H1 (cell line): Measurements from ENCODE around the gene HS3ST1. TPM values are rescaled to one million over a fixed set of nuclear protein-coding genes. Genes with fewer than 3 reads are reported as not detected.

Experiments
- CTCF ChIA-PET: fragments of 300-600 bp; sonication (Branson Sonifier 250); formaldehyde crosslinking; loops from one replicate; lab custom pipeline; 2021; ENCODE audit not compliant: partially characterized antibody; lab: Charles Lee
- POLR2A ChIA-PET: fragments of 300-600 bp; sonication (Branson Sonifier 250); formaldehyde crosslinking; loops from one replicate; lab custom pipeline; 2021; ENCODE audit warnings: inconsistent platforms; ENCODE audit not compliant: partially characterized antibody; lab: Charles Lee
- DNase-seq, 2 experiments: peaks; one replicate each; pipeline versions ENCODE4 v3.0.0 to v3.0.0-alpha.2; 2010 to 2022; ENCODE audit warnings: low spot score in 2 of 2, low read depth in 1 of 2, mixed read lengths in 1 of 2
- FAIRE-seq: peaks from 2 replicates; lab custom pipeline; 2011; peaks lifted over from hg19 to GRCh38; lab: Jason Lieb, UNC
- H2AFZ ChIP-seq: 2 replicates; pipeline ENCODE4 v1.8.1; 2012; ENCODE audit warnings: low read length, inconsistent platforms
- H2AK5ac ChIP-seq: 2 replicates; pipeline ENCODE4 v1.6.1; 2013; ENCODE audit warnings: low read depth, low read length
- H2BK120ac ChIP-seq: replicated peaks from 2 replicates; pipeline ENCODE3; 2013; ENCODE audit warnings: low read depth, low read length, inconsistent platforms
- H2BK12ac ChIP-seq: 2 replicates; pipeline ENCODE4 v1.6.1; 2013; ENCODE audit warnings: low read depth, low read length
- H2BK15ac ChIP-seq: 2 replicates; pipeline ENCODE4 v1.6.1; 2013; ENCODE audit warnings: low read length
- H2BK20ac ChIP-seq: 2 replicates; pipeline ENCODE4 v1.6.1; 2013; ENCODE audit warnings: low read length
- H2BK5ac ChIP-seq: 2 replicates; pipeline ENCODE4 v1.6.1; 2013; ENCODE audit warnings: low read depth, low read length
- H3K14ac ChIP-seq: 2 replicates; pipeline ENCODE4 v1.6.1; 2013; ENCODE audit warnings: inconsistent platforms; ENCODE audit not compliant: insufficient read length
- H3K18ac ChIP-seq: 2 replicates; pipeline ENCODE4 v1.6.1; 2013; ENCODE audit warnings: low read length; ENCODE audit errors: extremely low read depth
- H3K23ac ChIP-seq: 2 replicates; pipeline ENCODE4 v1.6.1; 2013; ENCODE audit warnings: inconsistent platforms; ENCODE audit not compliant: insufficient read length
- H3K23me2 ChIP-seq: 2 replicates; pipeline ENCODE4 v1.6.1; 2013; ENCODE audit warnings: low read depth, low read length
- H3K27ac ChIP-seq: 2 replicates; pipeline ENCODE4 v1.6.1; 2011; ENCODE audit warnings: low read depth, low read length, inconsistent platforms
- H3K27me3 ChIP-seq, 4 experiments: replicated peaks in 1 of 4; 1 replicate in 1 of 4; 2 replicates in 3 of 4; pipeline versions ENCODE4 v1.6.1 to v1.8.1; 2011 to 2013; ENCODE audit warnings: low read length in 3 of 4, mild to moderate bottlenecking in 3 of 4, inconsistent platforms in 2 of 4, mixed read lengths in 2 of 4, moderate library complexity in 1 of 4; ENCODE audit not compliant: control insufficient read depth in 3 of 4, insufficient read depth in 3 of 4; ENCODE audit errors: extremely low read depth in 1 of 4
- H3K36me3 ChIP-seq, 4 experiments: 2 replicates each; pipeline versions ENCODE4 v1.6.1 to v1.8.1; 2011 to 2013; ENCODE audit warnings: mild to moderate bottlenecking in 4 of 4, low read length in 3 of 4, moderate library complexity in 2 of 4, control low read depth in 1 of 4, inconsistent platforms in 1 of 4; ENCODE audit not compliant: insufficient read depth in 4 of 4, control insufficient read depth in 2 of 4
- H3K4ac ChIP-seq: replicated peaks from 2 replicates; pipeline ENCODE3; 2013; ENCODE audit warnings: low read length, low read depth, mixed read lengths, inconsistent platforms; ENCODE audit not compliant: insufficient read length
- H3K4me1 ChIP-seq, 4 experiments: replicated peaks in 1 of 4; 1 replicate in 1 of 4; 2 replicates in 3 of 4; pipeline versions ENCODE4 v1.6.1 to v1.8.1; 2011 to 2013; ENCODE audit warnings: low read length in 3 of 4, inconsistent platforms in 2 of 4, mixed read lengths in 1 of 4; ENCODE audit not compliant: insufficient read depth in 4 of 4, control insufficient read depth in 3 of 4
- H3K4me2 ChIP-seq, 2 experiments: 2 replicates each; pipeline versions ENCODE4 v1.6.1 to v1.8.1; 2011 to 2013; ENCODE audit warnings: low read depth in 2 of 2, low read length in 2 of 2, control low read depth in 1 of 2, inconsistent platforms in 1 of 2, mild to moderate bottlenecking in 1 of 2; ENCODE audit not compliant: insufficient read depth in 1 of 2
- H3K4me3 ChIP-seq, 4 experiments: fragments of 200-600, 300-600 bp in 1 of 4; sonication (generic), shearing (Covaris generic), sonication (Bioruptor Twin) in 1 of 4; 2 replicates each; pipeline versions ENCODE4 v1.5.1 to v1.8.1; 2011 to 2016; ENCODE audit warnings: low read length in 4 of 4, low read depth in 3 of 4, control low read depth in 2 of 4, inconsistent platforms in 2 of 4, mild to moderate bottlenecking in 2 of 4, mixed read lengths in 1 of 4, moderate library complexity in 1 of 4; ENCODE audit not compliant: insufficient read depth in 2 of 4; ENCODE audit errors: extremely low read depth in 1 of 4
- H3K56ac ChIP-seq: replicated peaks from 2 replicates; pipeline ENCODE3; 2013; ENCODE audit warnings: low read depth, mild to moderate bottlenecking, mixed read lengths, low read length, inconsistent platforms; ENCODE audit not compliant: insufficient read length
- H3K79me1 ChIP-seq: 2 replicates; pipeline ENCODE4 v1.6.1; 2013; ENCODE audit warnings: low read depth, low read length, control low read depth
- H3K79me2 ChIP-seq, 2 experiments: 2 replicates each; pipeline versions ENCODE4 v1.6.1 to v1.8.1; 2012 to 2013; ENCODE audit warnings: low read length in 2 of 2, mild to moderate bottlenecking in 2 of 2, inconsistent platforms in 1 of 2; ENCODE audit not compliant: insufficient read depth in 2 of 2, control insufficient read depth in 1 of 2
- H3K9ac ChIP-seq, 4 experiments: replicated peaks in 1 of 4; 1 replicate in 1 of 4; 2 replicates in 3 of 4; pipeline versions ENCODE4 v1.6.1 to v1.8.1; 2011 to 2013; ENCODE audit warnings: low read depth in 3 of 4, low read length in 3 of 4, control low read depth in 2 of 4, mild to moderate bottlenecking in 2 of 4, moderate library complexity in 2 of 4, inconsistent platforms in 1 of 4; ENCODE audit errors: extremely low read depth in 1 of 4
- H3K9me3 ChIP-seq, 2 experiments: 2 replicates each; pipeline versions ENCODE4 v1.6.1 to v1.8.1; 2012 to 2013; ENCODE audit warnings: mild to moderate bottlenecking in 2 of 2, moderate library complexity in 2 of 2, control low read depth in 1 of 2, inconsistent platforms in 1 of 2, low read depth in 1 of 2, low read length in 1 of 2, mixed read lengths in 1 of 2; ENCODE audit not compliant: insufficient read depth in 2 of 2
- H4K20me1 ChIP-seq, 2 experiments: replicated peaks in 1 of 2; 2 replicates each; pipeline versions ENCODE3 to v1.8.1; 2011 to 2013; ENCODE audit warnings: inconsistent platforms in 2 of 2, low read length in 2 of 2, mild to moderate bottlenecking in 1 of 2; ENCODE audit not compliant: insufficient read depth in 2 of 2, control insufficient read depth in 1 of 2
- H4K5ac ChIP-seq: 2 replicates; pipeline ENCODE4 v1.6.1; 2013; ENCODE audit warnings: low read length, low read depth, mixed read lengths, inconsistent platforms; ENCODE audit not compliant: insufficient read length
- H4K8ac ChIP-seq: 2 replicates; pipeline ENCODE4 v1.8.0; 2013; ENCODE audit warnings: mild to moderate bottlenecking, moderate library complexity, low read length, inconsistent platforms; ENCODE audit not compliant: insufficient read depth; ENCODE audit errors: extremely low read depth
- H4K91ac ChIP-seq: replicated peaks from 2 replicates; pipeline ENCODE3; 2013; ENCODE audit warnings: low read length, mixed read lengths, inconsistent platforms; ENCODE audit not compliant: insufficient read length
- ATF2 ChIP-seq: IDR thresholded peaks from 2 replicates; pipeline ENCODE4 v1.6.1; 2012; ENCODE audit warnings: low read length, inconsistent platforms
- KDM1A ChIP-seq: fragments of 200-600, 300-600 bp; sonication (generic); IDR thresholded peaks from 2 replicates; pipeline ENCODE4 v1.7.1; 2016; ENCODE audit warnings: mild to moderate bottlenecking, low read length, borderline replicate concordance
- WGBS, 2 experiments: shearing (Covaris generic) in 1 of 2; methylation state at CpG; one replicate each; pipeline versions ENCODE4 v1.1.6 to v1.1.7; 2013 to 2015; ENCODE audit warnings: low lambda C conversion rate in 2 of 2, mixed read lengths in 2 of 2, inconsistent platforms in 1 of 2, low coverage in 1 of 2, missing lambda C conversion rate in 1 of 2; ENCODE audit not compliant: insufficient replicate concordance in 2 of 2, insufficient coverage in 1 of 2, insufficient read length in 1 of 2; ENCODE audit errors: extremely low coverage in 1 of 2, missing lambda C conversion rate in 1 of 2; 5-methylcytosine and 5-hydroxymethylcytosine counted together
- polyA plus RNA-seq, 7 experiments: library from polyadenylated mRNA; depleted of rRNA in 3 of 7; stranded (reverse) in 5 of 7; unstranded in 2 of 7; fragments of >200 nt in 5 of 7; fragments of 200-250 nt in 2 of 7; gene quantifications; 1 replicate in 5 of 7; 2 replicates in 1 of 7; 4 replicates in 1 of 7; pipeline versions ENCODE4 v1.2.1 to v1.2.3, GENCODE V29; 2011 to 2013; ENCODE audit warnings: missing spikeins in 2 of 7, mixed read lengths in 2 of 7
- total RNA-seq: library from RNA; stranded (reverse); fragmentation: NEBNext Ultra II Directional; extraction: Animal tissue kit (Norgen Biotek cat#: 25700); gene quantifications from 2 replicates; pipeline ENCODE4 v1.2.1, GENCODE V29; 2021

HS3ST1 gene
- total and polyA plus RNA-seq, 2 of the 8 experiments (the other 6 are each of a cell fraction or from before 2014, with no cell fraction given) = 0.50 to 1.5 TPM

- no peaks in the 10 kb centered on the region for H3K79me2 ChIP-seq
- H3K27me3 ChIP-seq = no peaks in the 10 kb centered on the region
- no peak overlapping the region for H2BK15ac ChIP-seq
- H3K9ac ChIP-seq = no peak overlapping the region
- H4K20me1 ChIP-seq = no peaks in the 10 kb centered on the region
- DNase-seq (no peak), FAIRE-seq (no peak)
- no peak overlapping the region for H2BK120ac ChIP-seq
- no peak overlapping the region for H3K56ac ChIP-seq
- H3K14ac ChIP-seq = no peak overlapping the region
- POLR2A ChIA-PET = no interaction called here
- no peaks in the 10 kb centered on the region for H3K4me1 ChIP-seq
- H4K8ac ChIP-seq = no peak overlapping the region
- no peaks in the 10 kb centered on the region for H3K9me3 ChIP-seq
- CTCF ChIA-PET = no interaction called here
- no peak overlapping the region for H3K4me2 ChIP-seq
- no peak overlapping the region for H4K91ac ChIP-seq
- H3K4me3 ChIP-seq = no peak overlapping the region
- H3K27ac ChIP-seq = no peak overlapping the region
- H2BK5ac ChIP-seq = no peak overlapping the region
- 89% methylated on average over 4 of the region's 4 CpGs; no CpG with 5 or more reads in 1 of the 2 experiments for WGBS, 2 experiments
- no peak overlapping the region for H3K4ac ChIP-seq
- H2BK12ac ChIP-seq = no peak overlapping the region
- H3K23me2 ChIP-seq = no peaks in the 10 kb centered on the region
- H4K5ac ChIP-seq = no peak overlapping the region
- H3K79me1 ChIP-seq = no peaks in the 10 kb centered on the region
- H2AK5ac ChIP-seq = no peak overlapping the region
- H3K23ac ChIP-seq = no peak overlapping the region
- no peak overlapping the region for H2BK20ac ChIP-seq
- peak overlapping the region; percentile 85; the same call in 1 of the 2 replicates for H2AFZ ChIP-seq
- H3K36me3 ChIP-seq = no peaks in the 10 kb centered on the region
- no peak overlapping the region for H3K18ac ChIP-seq
- TF ChIP-seq KDM1A = no peak
- TF ChIP-seq ATF2 = no peak
Observed at GRCh38 chr4:11367371-11367770, 61.3 kb downstream of the HS3ST1 start.
